ENCODE measurements around the gene PDF.

PDF gene

DNA sequence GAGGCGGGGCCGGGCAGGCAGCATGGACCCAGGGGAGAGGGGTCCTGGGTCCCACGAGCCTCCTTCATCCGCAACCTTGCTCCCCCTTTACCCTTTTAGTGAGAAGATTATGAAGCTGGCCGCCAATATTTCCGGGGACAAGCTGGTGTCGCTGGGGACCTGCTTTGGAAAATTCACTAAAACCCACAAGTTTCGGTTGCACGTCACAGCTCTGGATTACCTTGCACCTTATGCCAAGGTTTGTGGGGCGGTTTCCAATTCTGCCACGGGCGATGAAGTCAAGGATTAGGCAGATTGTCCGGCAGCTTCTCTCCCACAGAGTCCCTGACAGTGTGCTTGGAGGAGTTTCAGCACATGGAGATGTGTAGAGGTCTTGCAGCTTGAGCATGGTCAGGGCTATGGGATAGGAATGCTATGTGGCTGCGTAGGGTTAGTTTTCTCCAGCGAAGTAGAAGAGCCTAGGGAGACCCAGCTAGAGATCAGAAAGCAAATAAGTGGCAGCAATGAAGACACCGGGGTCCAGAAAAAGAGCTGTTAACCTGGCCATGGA lies 9.8 kb upstream of the PDF start:
- no peak for DNase-seq (ENCODE audit: extremely low spot score, insufficient read length, low read depth)
- FAIRE-seq: no peak

DNA sequence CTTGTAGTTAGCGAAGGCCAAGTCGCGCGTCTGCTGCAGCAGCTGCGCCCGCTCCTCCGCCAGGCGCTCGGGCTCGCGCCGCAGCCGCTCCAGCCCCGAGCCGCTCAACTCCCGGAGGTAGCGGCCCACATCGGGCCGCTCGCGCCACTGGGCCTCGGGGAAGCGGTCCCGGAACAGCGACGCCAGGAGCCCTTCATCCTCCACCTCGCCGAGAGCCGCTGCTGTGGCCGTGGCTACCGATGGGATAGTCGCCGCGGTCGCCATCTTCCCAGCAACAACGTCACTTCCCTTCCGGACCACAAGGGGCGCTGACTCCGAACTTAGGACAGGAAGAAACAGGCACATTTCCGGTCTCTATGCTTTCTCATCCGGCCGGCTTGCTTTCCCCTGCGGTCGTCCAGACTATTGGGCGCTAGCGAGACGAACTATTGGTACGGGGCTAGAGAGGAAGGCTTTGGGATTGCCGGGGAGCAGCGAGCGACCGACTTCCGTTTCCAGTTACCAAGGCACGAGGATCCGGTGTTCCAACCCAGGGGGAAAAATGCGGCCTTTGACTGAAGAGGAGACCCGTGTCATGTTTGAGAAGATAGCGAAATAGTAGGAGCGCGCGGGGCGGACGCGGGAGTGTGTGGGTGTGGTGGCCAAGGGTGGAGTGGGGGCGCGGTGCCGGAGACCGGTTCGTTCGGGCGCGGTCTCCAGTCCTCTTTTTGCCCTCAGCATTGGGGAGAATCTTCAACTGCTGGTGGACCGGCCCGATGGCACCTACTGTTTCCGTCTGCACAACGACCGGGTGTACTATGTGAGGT lies 9.1 kb upstream of the PDF start, which contains the start of the genes COG8 and NIP7:
Gene COG8, minus strand, starts transcription at position 276 of the 806 bp plus-strand sequence. Its CDS starts 12 bp downstream, at position 264.
Gene NIP7, plus strand, starts transcription at position 484 of the 806 bp plus-strand sequence. Its CDS starts 58 bp downstream, at position 542.
- peak; percentile 98 for FAIRE-seq
- DNase-seq (ENCODE audit: extremely low spot score, insufficient read length, low read depth): peak; percentile 82

DNA sequence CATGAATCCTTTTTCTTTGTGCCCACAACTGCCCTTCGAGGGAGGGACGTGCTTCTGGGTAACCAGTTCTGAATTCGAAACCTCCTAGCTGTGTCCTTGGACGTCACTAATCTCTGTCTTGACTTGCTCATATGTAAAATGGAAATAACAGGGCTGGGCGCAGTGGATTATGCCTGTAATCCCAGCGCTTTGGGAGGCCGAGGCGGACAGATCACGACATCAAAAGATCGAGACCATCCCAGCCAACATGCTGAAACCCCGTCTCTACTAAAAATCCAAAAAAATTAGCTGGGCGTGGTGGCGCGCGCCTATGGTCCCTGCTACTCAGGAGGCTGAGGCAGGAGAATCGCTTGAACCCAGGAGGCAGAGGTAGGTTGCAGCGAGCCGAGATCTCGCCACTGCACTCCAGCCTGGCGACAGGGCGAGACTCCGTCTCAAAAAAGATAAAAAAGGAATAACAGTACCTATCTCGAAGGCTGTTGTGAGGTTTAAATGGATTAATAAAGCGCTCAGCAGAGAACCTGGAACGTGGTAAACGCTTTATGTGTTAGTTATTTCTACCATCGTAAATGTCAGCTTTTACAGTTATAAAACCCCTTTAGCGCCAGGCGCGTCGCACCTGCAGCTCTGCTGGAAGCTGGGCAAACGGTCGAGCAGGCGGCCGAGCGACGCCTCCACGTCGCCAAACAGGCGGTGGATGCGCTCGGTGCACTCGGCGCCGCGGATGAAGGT lies 8.3 kb upstream of the PDF start:
- DNase-seq (ENCODE audit: extremely low spot score, insufficient read length, low read depth) (no peak), FAIRE-seq (no peak)

DNA sequence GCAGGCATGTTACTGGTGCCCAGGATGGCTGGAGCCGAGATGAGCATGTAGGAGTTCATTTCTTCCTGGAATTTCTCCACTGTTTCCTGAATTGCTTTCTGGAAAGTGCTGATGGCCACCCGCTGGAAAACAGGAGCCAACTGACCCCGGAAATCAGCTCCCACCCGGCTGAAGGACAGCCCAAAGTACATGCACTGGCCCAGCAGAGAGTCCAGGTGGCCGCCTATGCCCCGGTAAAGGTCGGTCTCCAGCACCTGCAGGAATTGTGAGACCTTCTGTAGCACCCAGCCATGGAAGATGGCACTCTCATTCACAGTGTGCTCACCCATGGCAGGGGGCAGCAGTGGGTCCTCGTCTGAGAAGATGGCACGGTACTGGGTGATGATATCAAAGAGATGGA lies 4.3 kb upstream of the PDF start:
- no peak for FAIRE-seq

DNA sequence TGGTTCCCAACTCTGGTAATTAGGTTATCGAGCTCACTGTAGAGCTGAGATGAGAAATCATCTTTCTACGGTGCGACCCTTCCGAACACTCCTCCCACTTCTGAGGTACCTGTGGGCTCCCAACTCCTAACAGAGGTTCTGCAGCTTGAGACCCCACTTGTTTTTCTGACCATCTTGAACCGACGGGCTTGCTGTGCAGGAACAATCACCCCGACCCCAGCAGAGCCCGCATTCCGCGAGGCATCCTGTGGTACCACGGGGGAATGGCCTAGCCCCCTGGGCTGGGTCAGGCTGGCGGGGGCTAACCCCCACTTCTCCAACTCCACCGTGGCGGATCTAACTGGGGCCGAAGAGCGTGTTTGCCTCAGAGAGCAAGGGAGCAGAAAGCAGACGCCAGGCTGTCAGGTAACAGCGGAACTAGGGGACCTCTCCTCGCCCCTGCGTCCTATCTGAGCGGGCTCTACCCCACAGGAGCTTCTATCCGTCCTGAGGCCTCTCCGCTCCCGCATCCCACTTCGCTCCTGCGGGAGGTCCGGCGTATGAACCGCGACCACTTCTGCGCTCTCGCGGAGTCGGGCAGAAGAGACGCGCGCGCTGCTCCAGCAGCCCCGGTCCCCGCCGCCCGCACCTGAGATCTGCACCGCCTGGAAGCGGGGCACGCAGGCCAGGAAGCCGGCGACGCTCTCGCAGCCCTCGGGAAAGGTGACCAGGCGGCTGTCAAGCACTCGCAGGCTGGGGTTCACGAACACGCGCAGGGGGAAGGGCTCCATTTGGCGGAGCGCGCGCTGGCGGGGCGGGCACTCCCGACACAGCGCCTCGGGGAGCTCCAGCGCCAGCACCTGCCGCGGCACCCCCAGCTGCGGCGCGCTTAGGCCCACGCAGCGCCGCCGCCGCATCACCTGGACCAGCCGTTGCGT lies 761 bp downstream of the PDF start:
- no peak for FAIRE-seq
- peak; percentile 30 for DNase-seq (ENCODE audit: extremely low spot score, insufficient read length, low read depth)

More for the DNA sequence above, 4.3 kb upstream of the PDF start:
- DNase-seq (ENCODE audit: extremely low spot score, insufficient read length, low read depth): no peak

DNA sequence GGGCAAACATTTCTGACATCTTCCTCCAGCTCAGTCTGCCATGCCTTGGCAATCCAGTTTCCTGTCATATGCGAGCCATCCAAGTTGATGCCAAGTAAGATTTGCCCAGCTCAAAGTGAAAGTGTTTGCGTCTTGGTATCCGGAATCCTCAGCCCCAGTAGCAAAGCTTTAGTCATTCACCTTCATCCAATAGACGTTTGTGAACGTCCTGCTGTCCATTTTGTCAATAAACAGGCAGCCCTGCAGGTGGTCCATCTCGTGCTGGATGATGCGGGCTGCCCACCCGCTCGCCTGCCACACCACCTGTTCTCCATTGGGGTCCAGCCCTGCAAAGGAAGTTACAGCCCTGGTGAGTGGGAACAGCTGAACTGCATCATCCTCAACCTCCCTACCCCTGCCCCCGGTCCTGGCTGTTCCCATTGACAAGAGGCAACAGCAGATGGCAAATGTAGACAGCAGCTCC lies 1.5 kb downstream of the PDF start:
- DNase-seq (ENCODE audit: extremely low spot score, insufficient read length, low read depth) (no peak), FAIRE-seq (no peak)

DNA sequence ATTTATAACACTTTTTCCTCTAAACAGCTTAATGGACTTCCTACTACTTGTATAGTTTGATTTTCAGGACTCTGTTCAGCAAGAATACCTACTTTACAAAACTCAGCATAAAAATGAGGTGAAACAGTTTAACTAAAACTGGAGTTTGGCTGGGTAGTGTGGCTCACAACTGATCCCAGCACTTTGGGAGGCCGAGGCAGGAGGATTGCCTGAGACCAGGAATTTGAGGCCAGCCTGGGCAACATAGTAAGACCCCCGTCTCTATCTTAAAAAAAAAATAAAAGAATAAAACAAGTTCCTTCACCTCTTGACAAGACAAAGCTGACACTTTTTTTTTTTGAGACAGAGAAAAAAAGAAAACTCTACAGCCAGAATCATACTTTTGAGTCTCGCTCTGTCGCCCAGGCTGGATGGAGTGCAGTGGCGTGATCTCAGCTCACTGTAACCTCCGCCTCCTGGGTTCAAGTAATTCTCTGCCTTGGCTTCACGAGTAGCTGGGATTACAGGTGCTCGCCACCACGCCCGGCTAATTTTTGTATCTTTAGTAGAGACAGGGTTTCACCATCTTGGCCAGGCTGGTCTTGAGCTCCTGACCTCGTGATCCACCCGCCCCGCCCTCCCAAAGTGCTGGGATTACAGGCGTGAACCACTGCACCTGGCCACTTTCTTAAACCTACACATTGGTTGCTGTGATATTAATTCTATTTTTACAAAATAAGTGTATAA lies 2.6 kb downstream of the PDF start:
- no peak for FAIRE-seq
- DNase-seq (ENCODE audit: extremely low spot score, insufficient read length, low read depth): no peak

DNA sequence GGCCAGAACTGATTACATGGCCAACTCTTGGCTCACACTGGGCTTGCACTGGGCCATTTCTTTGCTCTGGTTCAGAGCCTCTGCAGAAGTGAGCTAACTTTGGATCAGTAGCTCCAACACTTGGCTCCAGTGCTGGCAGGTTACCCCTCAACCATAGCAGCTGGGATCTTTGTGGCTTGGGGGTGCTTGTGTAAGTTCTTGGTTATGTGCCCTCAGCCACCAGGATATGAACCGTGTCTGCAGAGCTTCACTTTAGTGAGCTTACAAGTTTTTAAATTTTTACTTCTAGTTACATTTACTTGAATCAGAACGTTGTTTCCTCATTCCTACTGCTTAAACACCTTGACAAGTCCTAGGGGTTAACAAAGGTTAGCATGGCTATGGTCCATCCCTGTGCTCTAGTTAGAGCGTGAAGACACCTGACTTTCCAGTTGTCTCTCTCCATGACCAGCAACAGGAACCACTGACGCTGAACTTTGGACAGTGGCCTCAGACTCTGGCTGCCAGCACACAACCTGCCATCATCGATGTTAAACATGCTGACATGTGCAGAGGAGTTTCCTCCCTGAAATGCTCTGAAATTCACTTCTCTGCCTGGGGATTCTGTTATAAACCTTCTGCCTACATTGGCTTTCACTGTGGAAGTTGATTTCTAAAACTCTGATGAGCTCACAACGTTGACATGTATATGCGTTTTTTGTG lies 4.1 kb downstream of the PDF start:
- no peak for DNase-seq (ENCODE audit: extremely low spot score, insufficient read length, low read depth)
- no peak for FAIRE-seq

DNA sequence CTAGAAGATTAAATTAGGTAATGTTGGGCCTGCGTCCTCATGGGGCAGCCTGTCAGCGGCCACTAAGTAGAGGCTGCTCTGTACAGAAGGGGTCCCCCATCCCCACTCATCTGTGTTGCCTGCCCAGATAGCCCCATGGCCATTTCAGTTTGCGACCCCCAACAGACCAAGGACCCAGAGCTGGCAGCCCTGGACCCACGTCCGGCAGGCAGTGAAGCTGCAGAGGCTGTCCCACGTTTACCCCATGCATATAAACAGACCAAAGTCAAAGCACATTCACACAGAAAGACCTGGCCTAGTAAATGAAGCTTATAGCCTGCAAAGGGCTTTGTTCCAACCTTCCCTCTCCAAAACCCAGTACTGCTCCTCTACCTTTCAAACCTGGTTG lies 4.6 kb downstream of the PDF start:
- FAIRE-seq (no peak), DNase-seq (ENCODE audit: extremely low spot score, insufficient read length, low read depth) (no peak)

DNA sequence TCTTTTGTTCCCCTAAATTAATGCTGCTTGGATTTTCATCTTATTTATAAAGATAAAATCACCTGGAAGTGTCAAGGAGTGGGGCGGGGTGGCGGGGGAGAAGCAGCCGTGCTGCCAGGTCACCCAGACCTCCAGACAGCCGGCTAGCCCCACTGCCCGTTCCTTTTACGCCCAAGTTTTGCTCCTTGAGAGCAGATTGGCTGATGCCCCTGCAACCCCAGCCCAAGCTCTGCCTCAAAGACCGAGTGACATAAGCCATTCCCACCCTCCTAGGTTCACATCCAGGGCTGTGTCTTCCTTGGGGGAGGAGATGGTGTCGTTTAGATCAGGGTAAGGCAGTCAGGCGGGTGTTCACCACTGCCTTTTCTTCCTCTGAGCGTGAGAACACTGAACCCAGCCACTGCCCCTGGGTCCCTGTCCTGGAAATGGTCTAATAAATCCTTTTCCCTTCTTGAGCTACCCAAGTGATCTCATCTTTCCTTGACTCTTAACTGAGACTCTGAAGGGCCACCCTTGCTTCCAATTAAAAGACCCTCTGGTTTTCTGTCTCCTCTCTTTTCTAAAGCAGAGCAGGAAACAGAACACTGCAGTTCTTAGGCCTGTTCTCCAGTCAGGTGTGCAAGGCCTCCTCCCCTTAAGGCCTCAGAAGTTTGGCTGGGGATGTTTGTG lies 5.7 kb downstream of the PDF start:
- no peak for FAIRE-seq

DNA sequence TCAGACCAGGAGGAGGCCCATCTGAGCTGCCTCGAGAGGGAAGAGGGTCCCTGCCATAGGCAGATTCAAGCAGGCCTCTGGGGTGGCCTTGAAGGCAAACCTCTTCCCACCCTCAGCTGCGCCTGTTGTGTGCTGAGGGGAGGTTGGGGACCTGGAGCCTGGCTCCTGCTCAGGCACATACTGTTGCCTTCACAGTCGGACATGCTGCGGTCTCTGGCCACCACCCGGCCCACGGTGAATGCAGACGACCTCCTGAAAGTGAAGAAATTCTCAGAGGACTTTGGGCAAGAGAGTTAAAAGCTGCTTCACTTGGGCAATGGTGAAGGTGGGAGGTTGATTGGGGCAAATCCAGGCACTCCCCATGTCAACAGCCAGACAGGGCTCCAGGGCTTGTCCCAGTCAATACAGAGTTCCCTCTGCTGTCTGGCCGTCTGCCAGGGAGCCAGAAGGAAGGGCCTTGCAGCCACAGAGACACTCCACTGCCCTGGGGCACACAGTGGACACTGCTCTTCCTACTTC lies 6.3 kb downstream of the PDF start:
- DNase-seq (ENCODE audit: extremely low spot score, insufficient read length, low read depth) (no peak), FAIRE-seq (no peak)

More for the DNA sequence above, 5.7 kb downstream of the PDF start:
- DNase-seq (ENCODE audit: extremely low spot score, insufficient read length, low read depth): no peak

DNA sequence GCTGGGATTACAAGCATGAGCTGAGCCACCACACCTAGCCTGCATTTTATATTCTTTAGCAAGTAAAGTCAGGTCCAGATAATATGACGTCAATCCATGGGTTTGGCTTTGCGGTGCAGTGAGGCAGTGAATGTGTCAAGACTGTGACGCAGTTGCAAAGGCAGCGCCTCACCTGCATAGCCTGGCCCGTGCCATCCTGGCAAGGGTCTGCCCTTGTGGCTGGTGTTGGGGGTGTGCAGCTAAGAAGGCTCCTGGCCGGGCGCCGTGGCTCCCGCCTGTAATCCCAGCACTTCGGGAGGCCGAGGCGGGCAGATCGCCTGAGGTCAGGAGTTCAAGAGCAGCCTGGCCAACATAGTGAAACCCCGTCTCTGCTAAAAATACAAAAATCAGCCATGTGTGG lies 7.0 kb downstream of the PDF start:
- DNase-seq (ENCODE audit: extremely low spot score, insufficient read length, low read depth) (no peak), FAIRE-seq (no peak)

DNA sequence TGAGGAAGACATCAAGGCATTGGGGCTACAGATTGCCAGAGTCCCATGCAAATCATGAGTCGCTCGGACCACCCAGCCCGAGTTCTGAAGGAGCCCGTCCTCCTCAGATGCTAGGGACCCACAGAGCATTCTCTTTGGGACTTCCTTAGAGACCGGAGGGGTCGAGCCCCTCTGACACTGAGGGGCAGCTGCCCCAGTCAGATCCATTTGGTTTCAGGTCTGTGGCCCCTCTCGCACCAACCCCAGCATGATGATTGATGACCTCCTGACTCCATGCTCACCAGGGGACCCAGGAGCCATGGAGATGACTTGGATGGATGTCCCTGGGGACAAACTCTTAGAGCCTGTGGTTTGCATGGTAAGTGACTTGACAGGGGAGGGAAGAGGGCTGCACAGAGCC lies 8.0 kb downstream of the PDF start:
- no peak for FAIRE-seq

DNA sequence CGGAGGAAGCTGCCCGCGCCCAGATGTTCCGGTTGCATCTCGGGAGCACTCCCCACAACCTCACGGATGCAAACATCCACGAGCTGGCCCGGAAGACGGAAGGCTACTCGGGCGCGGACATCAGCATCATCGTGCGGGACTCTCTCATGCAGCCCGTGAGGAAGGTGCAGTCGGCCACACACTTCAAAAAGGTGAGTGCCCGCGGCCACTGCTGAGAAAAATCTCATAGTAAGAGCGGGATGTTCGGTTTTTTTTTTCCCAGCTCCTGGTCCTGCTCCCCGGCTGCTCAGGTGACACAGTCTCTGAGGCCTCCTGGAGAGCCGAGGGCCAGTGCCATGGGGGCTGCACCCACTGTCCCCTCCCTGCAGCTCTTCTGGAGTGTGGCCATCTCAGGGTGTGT lies 9.3 kb downstream of the PDF start:
- DNase-seq (ENCODE audit: extremely low spot score, insufficient read length, low read depth): no peak
- no peak for FAIRE-seq

More for the DNA sequence above, 8.0 kb downstream of the PDF start:
- no peak for DNase-seq (ENCODE audit: extremely low spot score, insufficient read length, low read depth)

DNA sequence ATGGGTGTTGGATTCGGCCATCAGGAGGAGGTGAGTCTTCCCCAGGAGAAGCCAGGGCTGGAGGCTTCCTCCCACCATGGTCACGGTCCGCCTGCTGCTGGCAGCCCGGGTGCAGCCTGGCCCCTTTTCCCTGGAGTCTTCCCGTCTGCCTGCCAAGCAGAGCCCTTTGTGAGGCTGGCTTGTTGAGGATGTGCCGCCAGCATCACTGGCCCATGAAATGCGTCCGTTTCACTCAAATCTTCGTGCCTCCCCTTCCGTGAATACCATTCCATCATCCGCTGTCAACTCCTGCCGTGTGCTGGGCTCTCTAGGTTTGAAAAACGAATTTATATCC lies 9.7 kb downstream of the PDF start:
- DNase-seq (ENCODE audit: extremely low spot score, insufficient read length, low read depth) (no peak), FAIRE-seq (no peak)

DNA sequence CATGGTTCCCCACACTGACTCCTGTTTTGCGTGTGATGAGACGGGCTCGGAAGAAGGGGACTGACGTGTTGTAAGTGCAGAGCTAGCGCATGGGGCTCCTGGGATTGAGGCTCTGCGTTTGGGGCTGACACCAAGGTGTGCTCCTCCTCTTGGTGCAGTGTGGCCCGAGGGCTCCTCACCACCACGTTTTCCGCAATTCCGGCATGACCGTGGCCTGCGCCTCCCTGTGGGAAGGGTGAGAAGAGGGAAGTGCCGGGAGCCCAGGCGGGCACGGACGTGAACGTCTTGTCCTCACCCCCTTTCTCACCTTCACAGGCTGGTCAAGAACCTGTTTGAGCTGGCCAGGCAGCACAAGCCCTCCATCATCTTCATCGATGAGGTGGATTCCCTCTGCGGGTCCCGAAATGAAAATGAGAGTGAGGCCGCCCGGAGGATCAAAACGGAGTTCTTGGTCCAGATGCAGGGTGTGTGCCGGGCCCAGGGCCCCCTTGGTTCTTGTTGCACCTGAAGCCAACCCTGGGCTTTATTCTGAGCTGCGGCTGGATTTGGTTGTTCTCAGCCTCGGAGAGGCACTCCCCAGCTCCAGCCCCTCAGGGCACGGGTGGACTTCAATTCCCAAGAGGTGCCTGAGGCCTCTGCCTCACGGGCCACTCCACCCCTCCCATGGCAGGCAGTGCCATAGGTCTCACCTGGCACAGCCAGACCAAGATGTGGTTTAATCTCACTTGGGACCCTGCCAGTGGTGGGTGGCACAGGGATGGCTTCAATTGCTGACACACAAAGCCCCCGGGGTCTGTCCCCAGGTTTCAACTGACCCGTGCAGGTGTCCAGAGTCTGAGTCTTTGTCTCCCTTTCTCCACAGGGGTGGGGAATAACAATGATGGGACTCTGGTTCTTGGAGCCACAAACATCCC lies 10.3 kb downstream of the PDF start:
- FAIRE-seq (no peak), DNase-seq (ENCODE audit: extremely low spot score, insufficient read length, low read depth) (no peak)

DNA sequence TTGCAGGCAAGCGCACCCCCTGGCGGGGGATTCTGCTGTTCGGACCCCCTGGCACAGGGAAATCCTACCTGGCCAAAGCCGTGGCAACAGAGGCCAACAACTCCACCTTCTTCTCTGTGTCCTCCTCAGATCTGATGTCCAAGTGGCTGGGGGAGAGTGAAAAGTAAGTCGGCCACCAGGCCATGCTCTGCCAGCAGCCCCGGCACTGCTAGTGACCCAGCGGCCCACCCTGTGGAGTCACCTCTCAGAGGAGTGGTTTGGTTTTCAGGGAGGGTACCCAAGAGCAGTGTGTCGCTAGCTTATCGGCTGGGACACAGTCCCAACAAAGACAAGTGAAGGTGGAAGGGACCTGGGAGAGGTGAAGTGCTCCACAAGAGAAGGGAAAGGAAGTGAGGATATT lies 11.0 kb downstream of the PDF start:
- FAIRE-seq: no peak
- DNase-seq (ENCODE audit: extremely low spot score, insufficient read length, low read depth): no peak

All from GM18507 (cell line).